ENCODE data around the gene ATP5F1D. TPM values are rescaled to one million over a fixed set of nuclear protein-coding genes. Genes with fewer than 3 reads are reported as not detected.

Gene ATP5F1D
- total RNA-seq, 1 experiment from 2014 or later: 102 TPM

DNA sequence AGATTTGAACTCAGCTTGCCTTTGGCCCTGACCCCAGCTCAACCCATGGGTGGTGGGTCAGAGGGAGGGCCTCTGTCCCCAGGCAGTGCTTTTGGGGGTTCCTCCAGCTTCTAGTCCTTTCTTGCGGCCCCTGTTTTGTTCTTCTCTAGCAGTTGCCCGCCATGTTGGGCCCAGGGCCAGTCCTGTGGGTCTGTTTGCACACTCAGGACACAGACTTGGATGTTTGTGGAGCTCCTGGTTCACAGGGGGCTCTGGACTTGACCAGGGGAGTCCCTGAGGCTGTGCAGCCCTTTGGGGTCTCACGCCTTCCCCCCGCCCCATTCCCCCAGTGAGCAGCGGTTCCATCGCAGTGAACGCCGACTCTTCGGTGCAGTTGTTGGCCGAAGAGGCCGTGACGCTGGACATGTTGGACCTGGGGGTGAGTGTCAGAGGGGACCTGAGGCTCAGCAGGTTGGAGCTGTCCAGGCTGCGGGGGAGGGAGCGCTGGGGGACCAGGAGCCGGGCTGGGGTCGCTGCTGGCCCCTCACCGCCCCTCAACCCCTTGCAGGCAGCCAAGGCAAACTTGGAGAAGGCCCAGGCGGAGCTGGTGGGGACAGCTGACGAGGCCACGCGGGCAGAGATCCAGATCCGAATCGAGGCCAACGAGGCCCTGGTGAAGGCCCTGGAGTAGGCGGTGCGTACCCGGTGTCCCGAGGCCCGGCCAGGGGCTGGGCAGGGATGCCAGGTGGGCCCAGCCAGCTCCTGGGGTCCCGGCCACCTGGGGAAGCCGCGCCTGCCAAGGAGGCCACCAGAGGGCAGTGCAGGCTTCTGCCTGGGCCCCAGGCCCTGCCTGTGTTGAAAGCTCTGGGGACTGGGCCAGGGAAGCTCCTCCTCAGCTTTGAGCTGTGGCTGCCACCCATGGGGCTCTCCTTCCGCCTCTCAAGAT lies 2.5 kb downstream of the ATP5F1D start:
- ATAC-seq: peak; percentile 27
- Histone ChIP-seq H3K79me2 (ENCODE audit: low read length) (peaks cover 44% of the 10 kb centered on the region), H3K36me3 (ENCODE audit: low read depth, low read length) (no peaks in the 10 kb centered on the region), H3K27ac (ENCODE audit: low read length) (no peak overlapping the region), H4K20me1 (ENCODE audit: low read length) (no peaks in the 10 kb centered on the region), H3K4me2 (ENCODE audit: low read length) (peak overlapping the region; percentile 84), H3K9me2 (replicated peaks; ENCODE audit: low read length) (no peaks in the 10 kb centered on the region), H3K9ac (ENCODE audit: low read length) (no peak overlapping the region), H3K27me3 (ENCODE audit: low read length) (no peaks in the 10 kb centered on the region), H3K4me3 (ENCODE audit: low read length) (peak overlapping the region; percentile 86), H3K4me1 (ENCODE audit: insufficient read depth, low read length) (peaks cover 37% of the 10 kb centered on the region), H2AFZ (ENCODE audit: low read length) (no peak overlapping the region), H3K9me3 (ENCODE audit: low read length) (no peaks in the 10 kb centered on the region), H3F3A (ENCODE audit: low read length, unreplicated experiment) (no peaks in the 10 kb centered on the region)
- DNase-seq: peak; percentile 72
- TF ChIP-seq, protein P1, sequence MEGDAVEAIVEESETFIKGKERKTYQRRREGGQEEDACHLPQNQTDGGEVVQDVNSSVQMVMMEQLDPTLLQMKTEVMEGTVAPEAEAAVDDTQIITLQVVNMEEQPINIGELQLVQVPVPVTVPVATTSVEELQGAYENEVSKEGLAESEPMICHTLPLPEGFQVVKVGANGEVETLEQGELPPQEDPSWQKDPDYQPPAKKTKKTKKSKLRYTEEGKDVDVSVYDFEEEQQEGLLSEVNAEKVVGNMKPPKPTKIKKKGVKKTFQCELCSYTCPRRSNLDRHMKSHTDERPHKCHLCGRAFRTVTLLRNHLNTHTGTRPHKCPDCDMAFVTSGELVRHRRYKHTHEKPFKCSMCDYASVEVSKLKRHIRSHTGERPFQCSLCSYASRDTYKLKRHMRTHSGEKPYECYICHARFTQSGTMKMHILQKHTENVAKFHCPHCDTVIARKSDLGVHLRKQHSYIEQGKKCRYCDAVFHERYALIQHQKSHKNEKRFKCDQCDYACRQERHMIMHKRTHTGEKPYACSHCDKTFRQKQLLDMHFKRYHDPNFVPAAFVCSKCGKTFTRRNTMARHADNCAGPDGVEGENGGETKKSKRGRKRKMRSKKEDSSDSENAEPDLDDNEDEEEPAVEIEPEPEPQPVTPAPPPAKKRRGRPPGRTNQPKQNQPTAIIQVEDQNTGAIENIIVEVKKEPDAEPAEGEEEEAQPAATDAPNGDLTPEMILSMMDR (conservative IDR thresholded peaks at IDR 0.05; ENCODE audit: low read depth, low read length): peak; percentile 87
- TF ChIP-seq EZH2 (IDR thresholded peaks at IDR 0.05; ENCODE audit: low read length, unreplicated experiment) (no peak), EZH2phosphoT487 (IDR thresholded peaks at IDR 0.05; ENCODE audit: borderline replicate concordance, low read length) (no peak)
- CTCF ChIA-PET: interaction anchor here (0.5 to 2.6 kb wide), 9 partner anchors 18 to 1024 kb away, joined by 3 to 124 read pairs (median 5); partner anchors contain the start of genes CIRBP and FAM174C
- BruUV-seq (replicated peaks): no TSS peak
- intact Hi-C loops (cut with micrococcal nuclease): loop anchor here (1.0 kb wide), 1 partner anchor 22 kb away; no protein-coding TSS in a partner anchor
- POLR2A ChIA-PET (ENCODE audit: unreplicated experiment): interaction anchor here (1.8 kb wide), 1 partner anchor 25 kb away, joined by 6 read pairs; no protein-coding TSS in a partner anchor

DNA sequence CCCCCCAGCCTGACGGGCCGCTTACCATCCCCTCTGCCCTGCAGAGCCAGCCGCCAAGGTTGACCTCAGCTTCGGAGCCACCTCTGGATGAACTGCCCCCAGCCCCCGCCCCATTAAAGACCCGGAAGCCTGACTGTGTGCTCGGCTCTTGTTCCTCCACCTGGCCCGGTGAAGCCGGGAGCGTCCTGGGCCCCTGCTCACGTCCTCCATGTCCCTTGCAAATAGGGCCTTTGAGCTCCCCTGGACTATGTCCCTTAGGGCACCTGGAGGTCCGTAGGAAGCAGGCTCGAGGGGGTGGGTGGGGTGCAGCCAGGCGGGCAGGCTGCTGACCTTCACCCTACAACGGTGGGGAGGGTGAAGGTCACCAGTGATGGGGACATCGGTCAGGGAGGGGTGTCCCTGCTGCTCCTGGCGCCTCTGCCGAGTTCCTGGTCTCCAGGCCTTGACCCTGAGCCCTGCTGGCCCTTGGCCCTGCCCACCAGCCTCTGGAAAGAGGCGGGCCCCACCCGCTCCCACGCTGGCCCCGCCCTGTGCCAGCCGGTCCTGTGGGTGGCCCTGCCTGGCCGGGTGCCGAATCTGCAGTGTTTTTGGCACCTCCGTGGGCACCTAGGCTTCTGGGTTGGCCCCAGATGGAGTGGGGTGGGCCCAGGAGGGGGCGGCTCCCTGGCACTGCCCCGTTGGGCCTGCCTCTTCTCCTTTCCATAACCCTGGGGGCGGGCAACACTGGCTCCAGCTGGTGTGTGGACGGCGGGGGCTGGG lies 3.3 kb downstream of the ATP5F1D start:
- Histone ChIP-seq H3K27me3 (ENCODE audit: low read length) (no peaks in the 10 kb centered on the region), H3K79me2 (ENCODE audit: low read length) (peaks cover 46% of the 10 kb centered on the region), H3K4me2 (ENCODE audit: low read length) (peak overlapping the region; percentile 84), H3K9ac (ENCODE audit: low read length) (no peak overlapping the region; the same call in 1 of the 2 replicates), H3F3A (ENCODE audit: low read length, unreplicated experiment) (no peaks in the 10 kb centered on the region), H3K27ac (ENCODE audit: low read length) (no peak overlapping the region), H3K4me3 (ENCODE audit: low read length) (no peak overlapping the region; the same call in 1 of the 2 replicates), H2AFZ (ENCODE audit: low read length) (no peak overlapping the region), H3K4me1 (ENCODE audit: insufficient read depth, low read length) (peaks cover 37% of the 10 kb centered on the region), H3K36me3 (ENCODE audit: low read depth, low read length) (no peaks in the 10 kb centered on the region), H3K9me2 (replicated peaks; ENCODE audit: low read length) (no peaks in the 10 kb centered on the region), H3K9me3 (ENCODE audit: low read length) (no peaks in the 10 kb centered on the region), H4K20me1 (ENCODE audit: low read length) (no peaks in the 10 kb centered on the region)
- CTCF ChIA-PET: interaction anchor here (0.6 to 2.6 kb wide), 8 partner anchors 17 to 1023 kb away, joined by 3 to 124 read pairs (median 4); partner anchors contain the start of genes CIRBP and FAM174C
- POLR2A ChIA-PET (ENCODE audit: unreplicated experiment): interaction anchor here (1.8 kb wide), 1 partner anchor 24 kb away, joined by 6 read pairs; no protein-coding TSS in a partner anchor
- no peak for ATAC-seq
- BruUV-seq (replicated peaks): no TSS peak
- no peak for DNase-seq
- intact Hi-C loops (cut with micrococcal nuclease): loop anchor here (1.0 kb wide), 1 partner anchor 21 kb away; no protein-coding TSS in a partner anchor
- TF ChIP-seq EZH2 (IDR thresholded peaks at IDR 0.05; ENCODE audit: low read length, unreplicated experiment) (no peak), EZH2phosphoT487 (IDR thresholded peaks at IDR 0.05; ENCODE audit: borderline replicate concordance, low read length) (no peak)
- TF ChIP-seq, protein P1 (conservative IDR thresholded peaks at IDR 0.05; ENCODE audit: low read depth, low read length): no peak; the same call in 1 of the 2 replicates

All from PC-3 (cell line).